ENCODE data around the gene CERS3. TPM values are rescaled to one million over a fixed set of nuclear protein-coding genes. Genes with fewer than 3 reads are reported as not detected.

Gene CERS3
- polyA plus RNA-seq (2013, experiment 1 of 4), result 0.74 TPM
- 0.73 TPM for polyA plus RNA-seq (2013, experiment 2 of 4)
- polyA plus RNA-seq (2013, experiment 3 of 4), result 1.1 TPM
- 1.3 TPM for polyA plus RNA-seq (2013, experiment 4 of 4)

GRCh38 chr15:100528833-100529428 lies at the start of gene CERS3:
TSS of gene CERS3 (minus strand) at chr15:100528950. CDS start at chr15:100501849, 27,101 bp downstream.
- Histone ChIP-seq H3K4me1 (ENCODE audit: control insufficient read depth, insufficient read depth, low read length) (no peaks in the 10 kb centered on the region), H3K27ac (ENCODE audit: insufficient read depth, low read depth, low read length, poor library complexity, severe bottlenecking) (no peak within 1 kb of the TSS), H3K36me3 (ENCODE audit: control insufficient read depth, insufficient read depth, low read length) (no peaks in the 10 kb centered on the region), H3K4me3 (ENCODE audit: insufficient read depth, low read depth, low read length) (no peak within 1 kb of the TSS), H3K27me3 (ENCODE audit: control insufficient read depth, insufficient read depth, low read length, poor library complexity, severe bottlenecking) (no peaks in the 10 kb centered on the region), H3K9me3 (ENCODE audit: control insufficient read depth, low read length) (no peaks in the 10 kb centered on the region)
- 91 to 92% methylated on average over 10 of the region's 10 CpGs for WGBS, 2 experiments

- Histone ChIP-seq H3K27ac (ENCODE audit: insufficient read depth, low read depth, low read length, poor library complexity, severe bottlenecking) (no peak overlapping the region), H3K27me3 (ENCODE audit: control insufficient read depth, insufficient read depth, low read length, poor library complexity, severe bottlenecking) (no peaks in the 10 kb centered on the region), H3K4me1 (ENCODE audit: control insufficient read depth, insufficient read depth, low read length) (no peaks in the 10 kb centered on the region), H3K4me3 (ENCODE audit: insufficient read depth, low read depth, low read length) (no peak overlapping the region), H3K9me3 (ENCODE audit: control insufficient read depth, low read length) (no peaks in the 10 kb centered on the region), H3K36me3 (ENCODE audit: control insufficient read depth, insufficient read depth, low read length) (peaks cover 13% of the 10 kb centered on the region)
- 95 to 96% methylated on average over 4 of the region's 4 CpGs for WGBS, 2 experiments
Observed at GRCh38 chr15:100573526-100573925, 44.8 kb upstream of the CERS3 start.

- no peak overlapping the region for H3K27ac ChIP-seq (ENCODE audit: insufficient read depth, low read depth, low read length, poor library complexity, severe bottlenecking)
- no peaks in the 10 kb centered on the region for H3K9me3 ChIP-seq (ENCODE audit: control insufficient read depth, low read length)
- no peak overlapping the region for H3K4me3 ChIP-seq (ENCODE audit: insufficient read depth, low read depth, low read length)
- WGBS, 2 experiments, result 86 to 93% methylated on average over 3 of the region's 4 CpGs
- no peaks in the 10 kb centered on the region for H3K4me1 ChIP-seq (ENCODE audit: control insufficient read depth, insufficient read depth, low read length)
- H3K36me3 ChIP-seq (ENCODE audit: control insufficient read depth, insufficient read depth, low read length), result peaks cover 13% of the 10 kb centered on the region
- H3K27me3 ChIP-seq (ENCODE audit: control insufficient read depth, insufficient read depth, low read length, poor library complexity, severe bottlenecking), result no peaks in the 10 kb centered on the region
Observed at GRCh38 chr15:100572362-100572983, 43.7 kb upstream of the CERS3 start.

- 92 to 95% methylated on average over 6 of the region's 6 CpGs for WGBS, 2 experiments
- H3K9me3 ChIP-seq (ENCODE audit: control insufficient read depth, low read length), result no peaks in the 10 kb centered on the region
- H3K27me3 ChIP-seq (ENCODE audit: control insufficient read depth, insufficient read depth, low read length, poor library complexity, severe bottlenecking), result no peaks in the 10 kb centered on the region
- H3K27ac ChIP-seq (ENCODE audit: insufficient read depth, low read depth, low read length, poor library complexity, severe bottlenecking), result no peak overlapping the region
- no peaks in the 10 kb centered on the region for H3K4me1 ChIP-seq (ENCODE audit: control insufficient read depth, insufficient read depth, low read length)
- peaks cover 13% of the 10 kb centered on the region for H3K36me3 ChIP-seq (ENCODE audit: control insufficient read depth, insufficient read depth, low read length)
- no peak overlapping the region for H3K4me3 ChIP-seq (ENCODE audit: insufficient read depth, low read depth, low read length)
Observed at GRCh38 chr15:100571592-100572167, 42.9 kb upstream of the CERS3 start.

- no peak overlapping the region for H3K4me3 ChIP-seq (ENCODE audit: insufficient read depth, low read depth, low read length)
- no peaks in the 10 kb centered on the region for H3K27me3 ChIP-seq (ENCODE audit: control insufficient read depth, insufficient read depth, low read length, poor library complexity, severe bottlenecking)
- H3K27ac ChIP-seq (ENCODE audit: insufficient read depth, low read depth, low read length, poor library complexity, severe bottlenecking), result no peak overlapping the region
- peaks cover 13% of the 10 kb centered on the region for H3K36me3 ChIP-seq (ENCODE audit: control insufficient read depth, insufficient read depth, low read length)
- H3K4me1 ChIP-seq (ENCODE audit: control insufficient read depth, insufficient read depth, low read length), result no peaks in the 10 kb centered on the region
- WGBS, 2 experiments, result 93 to 94% methylated on average over 4 of the region's 4 CpGs
- H3K9me3 ChIP-seq (ENCODE audit: control insufficient read depth, low read length), result no peaks in the 10 kb centered on the region
Observed at GRCh38 chr15:100570735-100571313, 42.1 kb upstream of the CERS3 start.

- Histone ChIP-seq H3K27me3 (ENCODE audit: control insufficient read depth, insufficient read depth, low read length, poor library complexity, severe bottlenecking) (no peaks in the 10 kb centered on the region), H3K27ac (ENCODE audit: insufficient read depth, low read depth, low read length, poor library complexity, severe bottlenecking) (no peak overlapping the region), H3K36me3 (ENCODE audit: control insufficient read depth, insufficient read depth, low read length) (peaks cover 13% of the 10 kb centered on the region), H3K4me3 (ENCODE audit: insufficient read depth, low read depth, low read length) (no peak overlapping the region), H3K9me3 (ENCODE audit: control insufficient read depth, low read length) (no peaks in the 10 kb centered on the region), H3K4me1 (ENCODE audit: control insufficient read depth, insufficient read depth, low read length) (no peaks in the 10 kb centered on the region)
- 92 to 97% methylated on average over 3 of the region's 3 CpGs for WGBS, 2 experiments
Observed at GRCh38 chr15:100570275-100570674, 41.5 kb upstream of the CERS3 start.

- 88% methylated on average over 8 of the region's 8 CpGs for WGBS, 2 experiments
- Histone ChIP-seq H3K27ac (ENCODE audit: insufficient read depth, low read depth, low read length, poor library complexity, severe bottlenecking) (no peak overlapping the region), H3K4me3 (ENCODE audit: insufficient read depth, low read depth, low read length) (no peak overlapping the region), H3K36me3 (ENCODE audit: control insufficient read depth, insufficient read depth, low read length) (peaks cover 11% of the 10 kb centered on the region), H3K9me3 (ENCODE audit: control insufficient read depth, low read length) (no peaks in the 10 kb centered on the region), H3K4me1 (ENCODE audit: control insufficient read depth, insufficient read depth, low read length) (no peaks in the 10 kb centered on the region), H3K27me3 (ENCODE audit: control insufficient read depth, insufficient read depth, low read length, poor library complexity, severe bottlenecking) (no peaks in the 10 kb centered on the region)
Observed at GRCh38 chr15:100569391-100569790, 40.6 kb upstream of the CERS3 start.

GRCh38 chr15:100566850-100567628 lies 38.3 kb upstream of the CERS3 start:
- Histone ChIP-seq H3K4me3 (ENCODE audit: insufficient read depth, low read depth, low read length) (no peak overlapping the region), H3K4me1 (ENCODE audit: control insufficient read depth, insufficient read depth, low read length) (no peaks in the 10 kb centered on the region), H3K9me3 (ENCODE audit: control insufficient read depth, low read length) (no peaks in the 10 kb centered on the region), H3K27me3 (ENCODE audit: control insufficient read depth, insufficient read depth, low read length, poor library complexity, severe bottlenecking) (no peaks in the 10 kb centered on the region), H3K27ac (ENCODE audit: insufficient read depth, low read depth, low read length, poor library complexity, severe bottlenecking) (no peak overlapping the region), H3K36me3 (ENCODE audit: control insufficient read depth, insufficient read depth, low read length) (peaks cover 4% of the 10 kb centered on the region)
- WGBS, 2 experiments, result 87 to 98% methylated on average over 5 to 6 of the region's 6 CpGs

GRCh38 chr15:100565591-100565990 lies 36.8 kb upstream of the CERS3 start:
- Histone ChIP-seq H3K27ac (ENCODE audit: insufficient read depth, low read depth, low read length, poor library complexity, severe bottlenecking) (no peak overlapping the region), H3K4me3 (ENCODE audit: insufficient read depth, low read depth, low read length) (no peak overlapping the region), H3K4me1 (ENCODE audit: control insufficient read depth, insufficient read depth, low read length) (no peaks in the 10 kb centered on the region), H3K27me3 (ENCODE audit: control insufficient read depth, insufficient read depth, low read length, poor library complexity, severe bottlenecking) (no peaks in the 10 kb centered on the region), H3K36me3 (ENCODE audit: control insufficient read depth, insufficient read depth, low read length) (peaks cover 2% of the 10 kb centered on the region), H3K9me3 (ENCODE audit: control insufficient read depth, low read length) (no peaks in the 10 kb centered on the region)
- WGBS, 2 experiments, result 89 to 95% methylated on average over 3 of the region's 3 CpGs

- Histone ChIP-seq H3K36me3 (ENCODE audit: control insufficient read depth, insufficient read depth, low read length) (no peaks in the 10 kb centered on the region), H3K27me3 (ENCODE audit: control insufficient read depth, insufficient read depth, low read length, poor library complexity, severe bottlenecking) (no peaks in the 10 kb centered on the region), H3K4me1 (ENCODE audit: control insufficient read depth, insufficient read depth, low read length) (no peaks in the 10 kb centered on the region), H3K4me3 (ENCODE audit: insufficient read depth, low read depth, low read length) (no peak overlapping the region), H3K9me3 (ENCODE audit: control insufficient read depth, low read length) (no peaks in the 10 kb centered on the region), H3K27ac (ENCODE audit: insufficient read depth, low read depth, low read length, poor library complexity, severe bottlenecking) (no peak overlapping the region)
Observed at GRCh38 chr15:100560323-100560722, 31.6 kb upstream of the CERS3 start.
